HK-2 (cell line): ENCODE results near the gene TP53TG3C.
"Not testable (repeated sequence)": the region's sequence is repeated elsewhere in the genome, so short reads cannot be mapped to it uniquely, and the experiment has no call there.

ENCODE experiments used
- DNase-seq: peaks from one replicate; pipeline ENCODE4 v3.0.0-alpha.2; 2018; ENCODE audit not compliant: unreplicated experiment

The TP53TG3C gene, protein sequence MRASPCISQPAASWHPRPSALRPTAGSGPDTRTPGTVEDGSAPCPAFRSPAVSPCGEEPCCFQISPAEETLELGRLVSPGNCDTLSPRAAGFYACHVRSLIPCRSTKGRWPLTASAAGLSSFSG

GRCh38 chr16:33193926-33194325 is at the start of gene TP53TG3C:
TSS of gene TP53TG3C (plus strand) at chr16:33194226. CDS start at chr16:33194294, 68 bp downstream.
- not testable (repeated sequence) for DNase-seq
